ENCODE measurements around the gene ITGAX.

The ITGAX gene

DNA sequence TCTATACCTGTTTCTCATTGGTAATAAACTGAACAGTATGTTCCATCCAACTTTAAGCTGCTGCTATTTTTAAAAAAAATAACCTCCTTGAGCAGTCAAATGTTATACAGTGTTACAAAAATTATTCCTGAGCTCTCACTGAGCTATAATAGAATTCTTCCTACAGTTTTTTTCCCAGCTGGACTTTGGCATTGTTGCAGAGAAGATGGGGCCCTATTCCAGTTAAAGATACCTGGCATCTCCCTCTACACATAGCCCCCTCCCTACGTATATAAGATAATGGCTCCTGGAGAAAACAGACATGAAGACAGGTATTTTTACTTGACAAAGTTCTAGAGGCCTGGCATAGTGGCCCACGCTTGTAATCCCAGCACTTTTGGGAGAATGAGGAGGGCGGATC, 74.8 kb downstream of the ITGAX start:
- DNase-seq (ENCODE audit: extremely low read depth, insufficient read length) = no peak
- no peak for TF ChIP-seq CTCF (IDR thresholded peaks at IDR 0.05; ENCODE audit: insufficient read depth, low read length, poor library complexity, severe bottlenecking)
- Histone ChIP-seq H3K36me3 (ENCODE audit: control insufficient read depth, insufficient read depth, low read length) (no peaks in the 10 kb centered on the region), H3K4me3 (replicated peaks; ENCODE audit: low read depth, low read length) (no peak overlapping the region), H3K27me3 (replicated peaks; ENCODE audit: control insufficient read depth, insufficient read depth, low read length) (no peaks in the 10 kb centered on the region; the same call in 1 of the 2 replicates)

- TF ChIP-seq CTCF (IDR thresholded peaks at IDR 0.05; ENCODE audit: insufficient read depth, low read length, poor library complexity, severe bottlenecking) = no peak
- DNase-seq (ENCODE audit: extremely low read depth, insufficient read length) = no peak
- Histone ChIP-seq H3K27me3 (replicated peaks; ENCODE audit: control insufficient read depth, insufficient read depth, low read length) (no peaks in the 10 kb centered on the region), H3K4me3 (replicated peaks; ENCODE audit: low read depth, low read length) (no peak overlapping the region), H3K36me3 (ENCODE audit: control insufficient read depth, insufficient read depth, low read length) (no peaks in the 10 kb centered on the region)
These were observed 75.5 kb downstream of the ITGAX start for GRCh38 chr16:31430380-31431052.
